HFFc6 (cell line): Measurements from ENCODE around the gene TSPAN3. TPM values are rescaled to one million over a fixed set of nuclear protein-coding genes. Genes with fewer than 3 reads are reported as not detected.

Experiments
- DNase-seq: peaks from one replicate; pipeline ENCODE4 v3.0.0-alpha.2; 2018
- H3K27ac Mint-ChIP-seq: 2 replicates; pipeline ENCODE4 v1.8.0; 2020; ENCODE audit warnings: mild to moderate bottlenecking, mixed read lengths
- H3K27me3 Mint-ChIP-seq: 2 replicates; pipeline ENCODE4 v1.8.0; 2021; ENCODE audit warnings: mild to moderate bottlenecking, moderate library complexity, mixed read lengths; ENCODE audit not compliant: insufficient read depth
- H3K36me3 Mint-ChIP-seq: 2 replicates; pipeline ENCODE4 v1.8.0; 2021; ENCODE audit warnings: low read depth, mixed read lengths
- H3K4me1 Mint-ChIP-seq: 2 replicates; pipeline ENCODE4 v1.8.0; 2020; ENCODE audit warnings: low read depth, mixed read lengths
- H3K4me3 Mint-ChIP-seq: 2 replicates; pipeline ENCODE4 v1.8.0; 2020; ENCODE audit warnings: mild to moderate bottlenecking, moderate library complexity, mixed read lengths
- H3K9me3 Mint-ChIP-seq: 2 replicates; pipeline ENCODE4 v1.8.0; 2020; ENCODE audit warnings: mild to moderate bottlenecking, mixed read lengths
- CTCF ChIP-seq: fragments of 200-600 bp; sonication (generic); IDR thresholded peaks from 2 replicates; pipeline ENCODE4 v1.5.0; 2021; ENCODE audit warnings: antibody characterized with exemption, mild to moderate bottlenecking
- total RNA-seq, 6 experiments: library from RNA; stranded (reverse); fragmentation: NEBNext Ultra II Directional; extraction: Animal tissue kit (Norgen Biotek cat#: 25700); gene quantifications; 2 replicates in 1 of 6; 3 replicates in 5 of 6; pipeline ENCODE4 v1.2.3, GENCODE V29; 2021

The TSPAN3 gene
- total RNA-seq, 6 experiments from 2014 or later: 153 to 222 (median 183) TPM

- DNase-seq: no peak
- peaks cover 35% of the 10 kb centered on the region for H3K27me3 Mint-ChIP-seq
- H3K9me3 Mint-ChIP-seq: no peaks in the 10 kb centered on the region
- H3K36me3 Mint-ChIP-seq: no peaks in the 10 kb centered on the region
- no peak overlapping the region for H3K4me3 Mint-ChIP-seq
- no peak overlapping the region for H3K27ac Mint-ChIP-seq
- no peak for TF ChIP-seq CTCF
- H3K4me1 Mint-ChIP-seq: peaks cover 8% of the 10 kb centered on the region; the same call in 1 of the 2 replicates
Measured at GRCh38 chr15:76993114-76993725, 77.7 kb downstream of the TSPAN3 start.

DNA sequence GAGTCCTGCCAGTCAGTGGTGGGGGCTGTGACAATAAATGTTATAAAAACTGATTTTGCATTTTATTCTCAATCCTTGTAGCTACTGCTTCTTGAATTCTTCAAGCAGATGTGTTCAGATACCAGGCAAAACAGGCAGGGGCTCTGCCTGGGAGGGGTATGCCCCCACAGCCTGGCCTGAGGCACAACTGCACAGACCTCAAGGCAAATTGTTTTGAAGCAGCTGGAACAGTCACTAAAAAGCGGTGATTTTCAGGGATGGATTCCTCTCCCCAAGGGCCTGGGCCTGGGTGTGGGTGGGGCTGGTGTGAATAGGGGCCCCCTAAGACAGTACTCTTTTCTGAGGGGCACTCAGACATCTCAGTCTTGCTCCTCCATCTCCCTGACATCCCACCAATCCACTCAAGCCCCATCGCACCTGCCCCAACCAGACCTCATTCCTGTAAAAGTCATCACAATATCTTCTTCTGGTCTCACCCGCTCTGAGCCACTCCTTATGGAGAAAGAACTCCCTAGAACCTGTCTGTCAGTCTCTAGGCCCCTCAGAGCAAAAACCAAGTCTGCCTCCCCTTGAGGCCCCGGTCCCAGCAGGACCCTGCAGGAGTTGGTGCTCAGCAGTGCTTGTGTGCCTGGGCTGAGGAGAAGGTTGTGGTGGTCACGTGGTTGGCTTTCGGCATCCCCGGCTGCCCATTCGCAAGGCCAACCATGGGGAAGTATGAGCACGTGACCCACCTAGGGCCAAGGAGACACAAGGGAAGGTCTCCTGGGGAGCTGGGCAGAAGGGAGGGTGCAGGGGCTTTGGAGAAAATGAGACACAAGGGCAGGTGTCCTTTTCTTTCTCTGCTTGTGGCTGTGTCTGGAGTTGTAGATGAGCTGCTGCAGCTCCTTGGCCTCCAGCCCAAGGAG, 78.9 kb downstream of the TSPAN3 start:
- Mint-ChIP-seq H3K4me3 (no peak overlapping the region), H3K36me3 (no peaks in the 10 kb centered on the region), H3K27ac (no peak overlapping the region), H3K27me3 (peaks cover 33% of the 10 kb centered on the region), H3K4me1 (no peaks in the 10 kb centered on the region; the same call in 1 of the 2 replicates), H3K9me3 (no peaks in the 10 kb centered on the region)
- no peak for DNase-seq
- no peak for TF ChIP-seq CTCF

Other genes starting within 250 kb of the TSPAN3 start
- 10 to 100 TPM in 1 of 6 experiments, 1 to 10 TPM in 5; 6.9 to 10.1 (median 8.1) TPM for gene SCAPER, start 165.8 kb downstream of the TSPAN3 start, total RNA-seq
- gene RCN2, start 139.4 kb downstream of the TSPAN3 start, total RNA-seq: 10 to 100 TPM; 88.0 to 98.1 (median 94.5) TPM
- under 1 TPM in 2 of 6 experiments, not detected in 4; 0.16 to 0.38 TPM for gene PSTPIP1, start 76.0 kb downstream of the TSPAN3 start, total RNA-seq